Gastroesophageal sphincter (tissue), 4 donors: Measurements from ENCODE around the gene MSANTD1. TPM values are rescaled to one million over a fixed set of nuclear protein-coding genes. Genes with fewer than 3 reads are reported as not detected.

ENCODE experiments used
- ATAC-seq: fragments of 150-250 bp; one replicate; pipeline ENCODE4 v1.9.1; 2016; ENCODE audit warnings: mild to moderate bottlenecking, moderate library complexity
- H3K27ac ChIP-seq, 4 donors: fragments of 200-600 bp; sonication (generic) in 3 of 4; 1 replicate in 3 of 4; 2 replicates in 1 of 4; pipeline ENCODE4 v1.5.1; 2016 to 2019
- H3K27me3 ChIP-seq: fragments of 200-600 bp; sonication (generic); one replicate; pipeline ENCODE4 v1.5.1; 2019
- H3K36me3 ChIP-seq, 2 donors: fragments of 200-600 bp; sonication (generic); one replicate each; pipeline ENCODE4 v1.5.1; 2019; ENCODE audit warnings: control low read depth in 1 of 2
- H3K4me1 ChIP-seq, 3 donors: fragments of 200-600 bp; sonication (generic); 1 replicate in 2 of 3; 2 replicates in 1 of 3; pipeline ENCODE4 v1.5.1; 2016 to 2019; ENCODE audit warnings: control low read depth in 2 of 3
- H3K4me3 ChIP-seq, 2 donors: fragments of 200-600 bp; sonication (generic); one replicate each; pipeline ENCODE4 v1.5.1; 2019; ENCODE audit warnings: mild to moderate bottlenecking in 1 of 2, moderate library complexity in 1 of 2
- H3K9me3 ChIP-seq, 3 donors: fragments of 200-600 bp; sonication (generic); one replicate each; pipeline ENCODE4 v1.5.1; 2017 to 2019; ENCODE audit warnings: control low read depth in 2 of 3
- CTCF ChIP-seq, 4 experiments: fragments of 200-600 bp in 2 of 4; fragments of 450-650 bp in 2 of 4; sonication (generic) in 1 of 4; IDR thresholded peaks; one replicate each; pipeline ENCODE4 v1.5.1; 2017 to 2019; ENCODE audit warnings: antibody characterized with exemption in 4 of 4, mild to moderate bottlenecking in 2 of 4, moderate library complexity in 2 of 4
- EP300 ChIP-seq: sonication (generic); formaldehyde crosslinking; IDR thresholded peaks from one replicate; pipeline ENCODE4 v1.6.1; 2017; ENCODE audit warnings: antibody characterized with exemption, mild to moderate bottlenecking
- POLR2A ChIP-seq, 2 donors: fragments of 450-650 bp; IDR thresholded peaks; one replicate each; pipeline ENCODE4 v1.6.1; 2017; ENCODE audit warnings: antibody characterized with exemption in 2 of 2, mild to moderate bottlenecking in 2 of 2, moderate library complexity in 1 of 2
- POLR2AphosphoS5 ChIP-seq: sonication (generic); formaldehyde crosslinking; IDR thresholded peaks from one replicate; pipeline ENCODE4 v1.6.1; 2017; ENCODE audit warnings: antibody characterized with exemption
- WGBS, 2 donors: methylation state at CpG; one replicate each; pipeline ENCODE4 v1.1.5; 2018; ENCODE audit warnings: low coverage in 1 of 2; 5-methylcytosine and 5-hydroxymethylcytosine counted together
- total RNA-seq, 4 donors: library from RNA; depleted of rRNA; stranded (reverse); fragments of >200 nt; gene quantifications; one replicate each; pipeline ENCODE4 v1.1.0, GENCODE V29; 2016

Gene MSANTD1
- total RNA-seq, 4 donors from 2014 or later = 0.78 to 6.9 (median 1.5) TPM; not detected in 1

- 84 to 90% methylated on average over 3 to 7 of the region's 12 CpGs for WGBS, 2 donors
- H3K4me1 ChIP-seq = peaks cover 0 to 7% (median 0%) of the 10 kb centered on the region in 3 donors
- H3K36me3 ChIP-seq = peaks cover 0 to 87% of the 10 kb centered on the region in 2 donors
- no peak for ATAC-seq
- no peak overlapping the region for H3K4me3 ChIP-seq
- H3K27me3 ChIP-seq = no peaks in the 10 kb centered on the region
- no peaks in the 10 kb centered on the region for H3K9me3 ChIP-seq
- TF ChIP-seq POLR2A (IDR thresholded peaks at IDR 0.05) (no peak), EP300 (no peak), CTCF (IDR thresholded peaks at IDR 0.05) (no peak), POLR2AphosphoS5 (no peak)
- H3K27ac ChIP-seq = no peak overlapping the region
Observed at GRCh38 chr4:3212391-3213105, 36.4 kb upstream of the MSANTD1 start.

- TF ChIP-seq CTCF (IDR thresholded peaks at IDR 0.05) = no peak
- TF ChIP-seq POLR2A (IDR thresholded peaks at IDR 0.05) = no peak
- no peak for TF ChIP-seq EP300
- no peak for TF ChIP-seq POLR2AphosphoS5
- Histone ChIP-seq H3K36me3 (peaks cover 0 to 92% of the 10 kb centered on the region in 2 donors), H3K4me1 (peaks cover 0 to 2% (median 0%) of the 10 kb centered on the region in 3 donors), H3K4me3 (no peak overlapping the region), H3K27ac (no peak overlapping the region), H3K27me3 (no peaks in the 10 kb centered on the region), H3K9me3 (no peaks in the 10 kb centered on the region)
- 94% methylated on average over 2 of the region's 4 CpGs; no CpG with 5 or more reads in 1 of the 2 donors for WGBS, 2 donors
- ATAC-seq = no peak
Observed at GRCh38 chr4:3213106-3213425, 35.9 kb upstream of the MSANTD1 start.

GRCh38 chr4:3213661-3214250, 35.2 kb upstream of the MSANTD1 start:
- no peaks in the 10 kb centered on the region for H3K4me1 ChIP-seq
- no peaks in the 10 kb centered on the region for H3K9me3 ChIP-seq
- peaks cover 0 to 96% of the 10 kb centered on the region in 2 donors for H3K36me3 ChIP-seq
- no peak overlapping the region for H3K4me3 ChIP-seq
- H3K27me3 ChIP-seq = no peaks in the 10 kb centered on the region
- ATAC-seq = no peak
- 67 to 89% methylated on average over 1 to 10 of the region's 15 CpGs for WGBS, 2 donors
- no peak overlapping the region for H3K27ac ChIP-seq
- TF ChIP-seq POLR2A (IDR thresholded peaks at IDR 0.05) (no peak), EP300 (no peak), POLR2AphosphoS5 (no peak), CTCF (IDR thresholded peaks at IDR 0.05) (no peak)

- Histone ChIP-seq H3K36me3 (peaks cover 0 to 96% of the 10 kb centered on the region in 2 donors), H3K27ac (no peak overlapping the region), H3K27me3 (no peaks in the 10 kb centered on the region), H3K4me3 (no peak overlapping the region), H3K4me1 (no peaks in the 10 kb centered on the region), H3K9me3 (no peaks in the 10 kb centered on the region)
- no peak for TF ChIP-seq POLR2AphosphoS5
- no peak for TF ChIP-seq CTCF (IDR thresholded peaks at IDR 0.05)
- TF ChIP-seq EP300 = no peak
- TF ChIP-seq POLR2A (IDR thresholded peaks at IDR 0.05) = no peak
- 89 to 91% methylated on average over 3 to 12 of the region's 12 CpGs for WGBS, 2 donors
- ATAC-seq = no peak
Observed at GRCh38 chr4:3215256-3215655, 33.7 kb upstream of the MSANTD1 start.

- no peak for ATAC-seq
- 89 to 100% methylated on average over 4 of the region's 4 CpGs for whole genome bisulfite sequencing, 2 donors
- H3K36me3 ChIP-seq = peaks cover 0 to 96% of the 10 kb centered on the region in 2 donors
- TF ChIP-seq CTCF (IDR thresholded peaks at IDR 0.05) (no peak), EP300 (no peak), POLR2A (IDR thresholded peaks at IDR 0.05) (no peak), POLR2AphosphoS5 (no peak)
- no peak overlapping the region for H3K4me3 ChIP-seq
- H3K27me3 ChIP-seq = no peaks in the 10 kb centered on the region
- H3K27ac ChIP-seq = no peak overlapping the region
- H3K4me1 ChIP-seq = no peaks in the 10 kb centered on the region
- no peaks in the 10 kb centered on the region for H3K9me3 ChIP-seq
Observed at GRCh38 chr4:3215733-3216132, 33.2 kb upstream of the MSANTD1 start.
